GM12878 (cell line): ENCODE results near the gene LGI2.

Experiments used
- CHD1 ChIP-seq: IDR thresholded peaks from 2 replicates; pipeline ENCODE4 v1.6.1; 2012; ENCODE audit warnings: low read depth, low read length, improper control_type of control experiment
- CHD2 ChIP-seq: IDR thresholded peaks from 2 replicates; pipeline ENCODE4 v1.6.1; 2011; ENCODE audit warnings: low read depth, low read length, improper control_type of control experiment, borderline replicate concordance
- HDAC2 ChIP-seq: fragments of 200-600 bp; sonication (generic); IDR thresholded peaks from 2 replicates; pipeline ENCODE4 v1.6.1; 2017
- NBN ChIP-seq: fragments of 450-650 bp; IDR thresholded peaks from 2 replicates; pipeline ENCODE4 v1.6.1; 2016
- POLR2A ChIP-seq: IDR thresholded peaks from 2 replicates; pipeline ENCODE4 v1.6.1; 2011; ENCODE audit warnings: low read depth, mild to moderate bottlenecking, low read length
- RAD21 ChIP-seq: IDR thresholded peaks from 2 replicates; pipeline ENCODE4 v1.6.1; 2011; ENCODE audit warnings: mild to moderate bottlenecking, low read depth, low read length, moderate library complexity; ENCODE audit not compliant: insufficient read depth
- TBL1XR1 ChIP-seq: IDR thresholded peaks from 2 replicates; pipeline ENCODE4 v1.6.1; 2012; ENCODE audit warnings: low read depth, low read length, improper control_type of control experiment
- ZNF274 ChIP-seq: IDR thresholded peaks from one replicate; pipeline ENCODE4 v1.8.0; 2011; ENCODE audit not compliant: insufficient read length, insufficient read depth
- TF ChIP-seq, protein P1 (sequence below), 3 experiments: IDR thresholded peaks in 2 of 3; conservative IDR thresholded peaks in 1 of 3; 2 replicates each; pipeline ENCODE4 v1.5.1; 2011; ENCODE audit warnings: low read depth in 3 of 3, low read length in 3 of 3, mild to moderate bottlenecking in 3 of 3, control low read depth in 2 of 3, moderate library complexity in 2 of 3, inconsistent platforms in 1 of 3, mixed read lengths in 1 of 3; ENCODE audit not compliant: control insufficient read depth in 2 of 3, insufficient read depth in 1 of 3; ENCODE audit errors: extremely low read depth in 1 of 3
- TF ChIP-seq, protein P2 (sequence below): fragments of 450-650 bp; IDR thresholded peaks from 2 replicates; pipeline ENCODE4 v1.6.1; 2017; ENCODE audit warnings: mild to moderate bottlenecking
- TF ChIP-seq, protein P3 (sequence below): IDR thresholded peaks from 2 replicates; pipeline ENCODE4 v1.6.1; 2012; ENCODE audit warnings: improper control_type of control experiment, low read depth, low read length; ENCODE audit not compliant: insufficient replicate concordance
- TF ChIP-seq, protein P4 (sequence below): IDR thresholded peaks from 2 replicates; pipeline ENCODE4 v1.6.1; 2012; ENCODE audit warnings: low read depth, low read length, improper control_type of control experiment

DNA sequence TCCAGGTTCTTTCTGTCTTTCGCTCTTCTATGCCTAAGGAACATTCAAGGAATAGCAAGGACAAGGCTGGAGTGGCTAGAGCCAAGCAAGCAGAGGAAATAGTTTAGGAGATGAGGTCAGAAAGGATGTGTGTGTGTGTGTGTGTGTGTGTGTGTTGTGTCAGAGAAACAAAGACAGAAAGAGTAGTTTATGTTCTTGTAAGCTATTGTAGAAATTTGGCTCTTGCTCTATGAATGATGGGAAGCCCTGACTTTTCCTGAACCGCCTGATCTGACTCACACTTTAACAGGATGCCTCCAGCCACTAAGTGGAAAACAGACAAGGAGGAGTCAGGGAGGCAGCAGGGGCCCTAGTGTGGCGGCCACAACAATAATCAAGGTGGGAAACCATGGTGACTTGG lies 39.7 kb downstream of the LGI2 start:
- TF ChIP-seq POLR2A = no peak
- no peak for TF ChIP-seq RAD21
- TF ChIP-seq, protein P1, sequence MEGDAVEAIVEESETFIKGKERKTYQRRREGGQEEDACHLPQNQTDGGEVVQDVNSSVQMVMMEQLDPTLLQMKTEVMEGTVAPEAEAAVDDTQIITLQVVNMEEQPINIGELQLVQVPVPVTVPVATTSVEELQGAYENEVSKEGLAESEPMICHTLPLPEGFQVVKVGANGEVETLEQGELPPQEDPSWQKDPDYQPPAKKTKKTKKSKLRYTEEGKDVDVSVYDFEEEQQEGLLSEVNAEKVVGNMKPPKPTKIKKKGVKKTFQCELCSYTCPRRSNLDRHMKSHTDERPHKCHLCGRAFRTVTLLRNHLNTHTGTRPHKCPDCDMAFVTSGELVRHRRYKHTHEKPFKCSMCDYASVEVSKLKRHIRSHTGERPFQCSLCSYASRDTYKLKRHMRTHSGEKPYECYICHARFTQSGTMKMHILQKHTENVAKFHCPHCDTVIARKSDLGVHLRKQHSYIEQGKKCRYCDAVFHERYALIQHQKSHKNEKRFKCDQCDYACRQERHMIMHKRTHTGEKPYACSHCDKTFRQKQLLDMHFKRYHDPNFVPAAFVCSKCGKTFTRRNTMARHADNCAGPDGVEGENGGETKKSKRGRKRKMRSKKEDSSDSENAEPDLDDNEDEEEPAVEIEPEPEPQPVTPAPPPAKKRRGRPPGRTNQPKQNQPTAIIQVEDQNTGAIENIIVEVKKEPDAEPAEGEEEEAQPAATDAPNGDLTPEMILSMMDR (IDR thresholded peaks at IDR 0.05 in 2 of 3, conservative IDR thresholded peaks at IDR 0.05 in 1 of 3; ENCODE audit: control insufficient read depth in 2 of 3, extremely low read depth in 1 of 3, insufficient read depth in 1 of 3, low read depth in 3 of 3, low read length in 3 of 3) = no peak
- TF ChIP-seq ZNF274 = no peak
- TF ChIP-seq, protein P2, sequence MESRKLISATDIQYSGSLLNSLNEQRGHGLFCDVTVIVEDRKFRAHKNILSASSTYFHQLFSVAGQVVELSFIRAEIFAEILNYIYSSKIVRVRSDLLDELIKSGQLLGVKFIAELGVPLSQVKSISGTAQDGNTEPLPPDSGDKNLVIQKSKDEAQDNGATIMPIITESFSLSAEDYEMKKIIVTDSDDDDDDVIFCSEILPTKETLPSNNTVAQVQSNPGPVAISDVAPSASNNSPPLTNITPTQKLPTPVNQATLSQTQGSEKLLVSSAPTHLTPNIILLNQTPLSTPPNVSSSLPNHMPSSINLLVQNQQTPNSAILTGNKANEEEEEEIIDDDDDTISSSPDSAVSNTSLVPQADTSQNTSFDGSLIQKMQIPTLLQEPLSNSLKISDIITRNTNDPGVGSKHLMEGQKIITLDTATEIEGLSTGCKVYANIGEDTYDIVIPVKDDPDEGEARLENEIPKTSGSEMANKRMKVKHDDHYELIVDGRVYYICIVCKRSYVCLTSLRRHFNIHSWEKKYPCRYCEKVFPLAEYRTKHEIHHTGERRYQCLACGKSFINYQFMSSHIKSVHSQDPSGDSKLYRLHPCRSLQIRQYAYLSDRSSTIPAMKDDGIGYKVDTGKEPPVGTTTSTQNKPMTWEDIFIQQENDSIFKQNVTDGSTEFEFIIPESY = no peak
- TF ChIP-seq, protein P3, sequence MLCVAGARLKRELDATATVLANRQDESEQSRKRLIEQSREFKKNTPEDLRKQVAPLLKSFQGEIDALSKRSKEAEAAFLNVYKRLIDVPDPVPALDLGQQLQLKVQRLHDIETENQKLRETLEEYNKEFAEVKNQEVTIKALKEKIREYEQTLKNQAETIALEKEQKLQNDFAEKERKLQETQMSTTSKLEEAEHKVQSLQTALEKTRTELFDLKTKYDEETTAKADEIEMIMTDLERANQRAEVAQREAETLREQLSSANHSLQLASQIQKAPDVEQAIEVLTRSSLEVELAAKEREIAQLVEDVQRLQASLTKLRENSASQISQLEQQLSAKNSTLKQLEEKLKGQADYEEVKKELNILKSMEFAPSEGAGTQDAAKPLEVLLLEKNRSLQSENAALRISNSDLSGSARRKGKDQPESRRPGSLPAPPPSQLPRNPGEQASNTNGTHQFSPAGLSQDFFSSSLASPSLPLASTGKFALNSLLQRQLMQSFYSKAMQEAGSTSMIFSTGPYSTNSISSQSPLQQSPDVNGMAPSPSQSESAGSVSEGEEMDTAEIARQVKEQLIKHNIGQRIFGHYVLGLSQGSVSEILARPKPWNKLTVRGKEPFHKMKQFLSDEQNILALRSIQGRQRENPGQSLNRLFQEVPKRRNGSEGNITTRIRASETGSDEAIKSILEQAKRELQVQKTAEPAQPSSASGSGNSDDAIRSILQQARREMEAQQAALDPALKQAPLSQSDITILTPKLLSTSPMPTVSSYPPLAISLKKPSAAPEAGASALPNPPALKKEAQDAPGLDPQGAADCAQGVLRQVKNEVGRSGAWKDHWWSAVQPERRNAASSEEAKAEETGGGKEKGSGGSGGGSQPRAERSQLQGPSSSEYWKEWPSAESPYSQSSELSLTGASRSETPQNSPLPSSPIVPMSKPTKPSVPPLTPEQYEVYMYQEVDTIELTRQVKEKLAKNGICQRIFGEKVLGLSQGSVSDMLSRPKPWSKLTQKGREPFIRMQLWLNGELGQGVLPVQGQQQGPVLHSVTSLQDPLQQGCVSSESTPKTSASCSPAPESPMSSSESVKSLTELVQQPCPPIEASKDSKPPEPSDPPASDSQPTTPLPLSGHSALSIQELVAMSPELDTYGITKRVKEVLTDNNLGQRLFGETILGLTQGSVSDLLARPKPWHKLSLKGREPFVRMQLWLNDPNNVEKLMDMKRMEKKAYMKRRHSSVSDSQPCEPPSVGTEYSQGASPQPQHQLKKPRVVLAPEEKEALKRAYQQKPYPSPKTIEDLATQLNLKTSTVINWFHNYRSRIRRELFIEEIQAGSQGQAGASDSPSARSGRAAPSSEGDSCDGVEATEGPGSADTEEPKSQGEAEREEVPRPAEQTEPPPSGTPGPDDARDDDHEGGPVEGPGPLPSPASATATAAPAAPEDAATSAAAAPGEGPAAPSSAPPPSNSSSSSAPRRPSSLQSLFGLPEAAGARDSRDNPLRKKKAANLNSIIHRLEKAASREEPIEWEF = no peak
- no peak for TF ChIP-seq NBN
- TF ChIP-seq TBL1XR1 = no peak
- TF ChIP-seq CHD1 = no peak
- no peak for TF ChIP-seq HDAC2
- no peak for TF ChIP-seq CHD2
- TF ChIP-seq, protein P4, sequence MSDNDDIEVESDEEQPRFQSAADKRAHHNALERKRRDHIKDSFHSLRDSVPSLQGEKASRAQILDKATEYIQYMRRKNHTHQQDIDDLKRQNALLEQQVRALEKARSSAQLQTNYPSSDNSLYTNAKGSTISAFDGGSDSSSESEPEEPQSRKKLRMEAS = no peak
